ENCODE measurements around the gene TOP3A.

Gene TOP3A

GRCh38 chr17:18234853-18235380, 79.9 kb downstream of the TOP3A start:
- no peak for TF ChIP-seq CTCF (IDR thresholded peaks at IDR 0.05; ENCODE audit: control insufficient read depth, extremely low read depth, insufficient read depth)
- H3K4me3 ChIP-seq (ENCODE audit: low read depth, low read length): no peak overlapping the region
- DNase-seq (ENCODE audit: low read depth): no peak

- TF ChIP-seq CTCF (IDR thresholded peaks at IDR 0.05; ENCODE audit: control insufficient read depth, extremely low read depth, insufficient read depth): no peak
- DNase-seq (ENCODE audit: low read depth): no peak
- no peak overlapping the region for H3K4me3 ChIP-seq (ENCODE audit: low read depth, low read length)
These were observed 80.8 kb downstream of the TOP3A start for GRCh38 chr17:18233803-18234518.

GRCh38 chr17:18231164-18231563, 83.6 kb downstream of the TOP3A start:
- DNase-seq (ENCODE audit: low read depth): no peak
- no peak for TF ChIP-seq CTCF (IDR thresholded peaks at IDR 0.05; ENCODE audit: control insufficient read depth, extremely low read depth, insufficient read depth)
- H3K4me3 ChIP-seq (ENCODE audit: low read depth, low read length): no peak overlapping the region

GRCh38 chr17:18230288-18231141, 84.3 kb downstream of the TOP3A start:
- H3K4me3 ChIP-seq (ENCODE audit: low read depth, low read length): no peak overlapping the region
- no peak for TF ChIP-seq CTCF (IDR thresholded peaks at IDR 0.05; ENCODE audit: control insufficient read depth, extremely low read depth, insufficient read depth)
- no peak for DNase-seq (ENCODE audit: low read depth)

- no peak for TF ChIP-seq CTCF (IDR thresholded peaks at IDR 0.05; ENCODE audit: control insufficient read depth, extremely low read depth, insufficient read depth)
- DNase-seq (ENCODE audit: low read depth): no peak
- no peak overlapping the region for H3K4me3 ChIP-seq (ENCODE audit: low read depth, low read length)
These were observed 85.0 kb downstream of the TOP3A start for GRCh38 chr17:18229771-18230170.

GRCh38 chr17:18229254-18229653, 85.5 kb downstream of the TOP3A start:
- H3K4me3 ChIP-seq (ENCODE audit: low read depth, low read length): no peak overlapping the region
- TF ChIP-seq CTCF (IDR thresholded peaks at IDR 0.05; ENCODE audit: control insufficient read depth, extremely low read depth, insufficient read depth): no peak
- DNase-seq (ENCODE audit: low read depth): no peak

All from LNCaP clone FGC (cell line).